HepG2 (cell line): ENCODE measurements around the gene APIP. TPM values are rescaled to one million over a fixed set of nuclear protein-coding genes. Genes with fewer than 3 reads are reported as not detected.

Source experiments
- BRD4 ChIP-seq: sonication (generic); formaldehyde crosslinking; IDR thresholded peaks from 2 replicates; pipeline ENCODE4 v1.4.0; 2020; ENCODE audit warnings: missing genetic modification reagents
- CENPX ChIP-seq: sonication (generic); formaldehyde crosslinking; IDR thresholded peaks from 2 replicates; pipeline ENCODE4 v1.9.0; 2021; ENCODE audit warnings: mild to moderate bottlenecking, missing genetic modification reagents, moderate library complexity
- CHD2 ChIP-seq: IDR thresholded peaks from 2 replicates; pipeline ENCODE4 v1.6.1; 2011; ENCODE audit warnings: low read depth, low read length, improper control_type of control experiment
- HNRNPK ChIP-seq: fragments of 200-400 bp; formaldehyde crosslinking; IDR thresholded peaks from 2 replicates; pipeline ENCODE4 v1.6.1; 2018; ENCODE audit warnings: low read length, low read depth, moderate library complexity, mild to moderate bottlenecking; ENCODE audit not compliant: poor library complexity, severe bottlenecking
- HNRNPL ChIP-seq: fragments of 200-400 bp; formaldehyde crosslinking; IDR thresholded peaks from 2 replicates; pipeline ENCODE4 v1.6.1; 2017; ENCODE audit warnings: mild to moderate bottlenecking, low read depth, low read length
- PPARG ChIP-seq: conservative IDR thresholded peaks from 2 replicates; pipeline ENCODE4 v1.6.1; 2016; ENCODE audit warnings: missing biosample characterization, missing genetic modification reagents
- RCOR2 ChIP-seq: IDR thresholded peaks from 2 replicates; pipeline ENCODE4 v1.6.1; 2016; ENCODE audit warnings: missing biosample characterization, missing genetic modification reagents
- SIN3A ChIP-seq: IDR thresholded peaks from 2 replicates; pipeline ENCODE4 v1.6.1; 2011; ENCODE audit warnings: low read depth, mild to moderate bottlenecking, control low read depth, low read length, borderline replicate concordance
- SRSF4 ChIP-seq: fragments of 200-400 bp; formaldehyde crosslinking; IDR thresholded peaks from one replicate; pipeline ENCODE4 v1.6.1; 2018; ENCODE audit warnings: mild to moderate bottlenecking, low read depth, low read length, moderate library complexity; ENCODE audit not compliant: poor library complexity, severe bottlenecking
- TBX2 ChIP-seq: sonication (generic); formaldehyde crosslinking; IDR thresholded peaks from 2 replicates; pipeline ENCODE4 v1.5.0; 2020; ENCODE audit warnings: missing genetic modification reagents, mild to moderate bottlenecking, borderline replicate concordance
- XRCC5 ChIP-seq: fragments of 200-400 bp; formaldehyde crosslinking; optimal IDR thresholded peaks from 2 replicates; pipeline ENCODE3; 2017; ENCODE audit warnings: mild to moderate bottlenecking, low read length
- ZNF234 ChIP-seq: sonication (generic); formaldehyde crosslinking; conservative IDR thresholded peaks from 2 replicates; pipeline ENCODE4 v1.5.1; 2020; ENCODE audit warnings: mild to moderate bottlenecking, missing genetic modification reagents
- ZNF543 ChIP-seq: sonication (generic); formaldehyde crosslinking; IDR thresholded peaks from 2 replicates; pipeline ENCODE4 v1.4.0; 2020; ENCODE audit warnings: mild to moderate bottlenecking, missing genetic modification reagents
- ZNF547 ChIP-seq: sonication (generic); formaldehyde crosslinking; IDR thresholded peaks from 2 replicates; pipeline ENCODE4 v1.5.1; 2020; ENCODE audit warnings: mild to moderate bottlenecking, missing genetic modification reagents
- ZNF563 ChIP-seq: sonication (generic); formaldehyde crosslinking; IDR thresholded peaks from 2 replicates; pipeline ENCODE4 v1.8.0; 2022; ENCODE audit warnings: mild to moderate bottlenecking, moderate library complexity, missing genetic modification reagents
- ZNF768 ChIP-seq: sonication (generic); formaldehyde crosslinking; IDR thresholded peaks from 2 replicates; pipeline ENCODE4 v1.4.0; 2020; ENCODE audit warnings: missing genetic modification reagents
- polyA plus RNA-seq, 8 experiments: library from polyadenylated mRNA; depleted of rRNA in 3 of 8; stranded (reverse) in 7 of 8; unstranded in 1 of 8; fragments of >200 nt; fragmentation: Illumina TruSeq in 4 of 8; extraction: Trizol in 4 of 8; gene quantifications; 2 replicates each; pipeline versions ENCODE4 v1.2.1 to v1.2.3, GENCODE V29; 2011 to 2016; ENCODE audit warnings: low read depth in 4 of 8, missing spikeins in 1 of 8, mixed read lengths in 1 of 8; ENCODE audit not compliant: insufficient read depth in 1 of 8
- total RNA-seq, 5 experiments: library from RNA; depleted of rRNA; stranded (reverse); fragments of >200 nt; fragmentation: Illumina TruSeq; extraction: Trizol; gene quantifications; 2 replicates each; pipeline ENCODE4 v1.2.3, GENCODE V29; 2016; ENCODE audit warnings: low read depth in 1 of 5
- TF ChIP-seq, protein P1 (sequence below): sonication (generic); formaldehyde crosslinking; IDR thresholded peaks from 2 replicates; pipeline ENCODE4 v1.4.0; 2020; ENCODE audit warnings: missing genetic modification reagents, mild to moderate bottlenecking, borderline replicate concordance
- TF ChIP-seq, protein P2 (sequence below): sonication (generic); formaldehyde crosslinking; IDR thresholded peaks from 2 replicates; pipeline ENCODE4 v1.5.0; 2020; ENCODE audit warnings: missing genetic modification reagents, mild to moderate bottlenecking, borderline replicate concordance
- TF ChIP-seq, protein P3 (sequence below): sonication (generic); formaldehyde crosslinking; IDR thresholded peaks from 2 replicates; pipeline ENCODE4 v1.5.0; 2020; ENCODE audit warnings: mild to moderate bottlenecking, missing genetic modification reagents, moderate library complexity
- TF ChIP-seq, protein P4 (sequence below): sonication (generic); formaldehyde crosslinking; IDR thresholded peaks from 2 replicates; pipeline ENCODE4 v1.5.1; 2020; ENCODE audit warnings: missing genetic modification reagents, mild to moderate bottlenecking, borderline replicate concordance

APIP gene
- total and polyA plus RNA-seq, 2 of the 13 experiments (the other 11 are each of a cell fraction or from before 2014, with no cell fraction given) = 16.9 to 31.0 TPM

DNA sequence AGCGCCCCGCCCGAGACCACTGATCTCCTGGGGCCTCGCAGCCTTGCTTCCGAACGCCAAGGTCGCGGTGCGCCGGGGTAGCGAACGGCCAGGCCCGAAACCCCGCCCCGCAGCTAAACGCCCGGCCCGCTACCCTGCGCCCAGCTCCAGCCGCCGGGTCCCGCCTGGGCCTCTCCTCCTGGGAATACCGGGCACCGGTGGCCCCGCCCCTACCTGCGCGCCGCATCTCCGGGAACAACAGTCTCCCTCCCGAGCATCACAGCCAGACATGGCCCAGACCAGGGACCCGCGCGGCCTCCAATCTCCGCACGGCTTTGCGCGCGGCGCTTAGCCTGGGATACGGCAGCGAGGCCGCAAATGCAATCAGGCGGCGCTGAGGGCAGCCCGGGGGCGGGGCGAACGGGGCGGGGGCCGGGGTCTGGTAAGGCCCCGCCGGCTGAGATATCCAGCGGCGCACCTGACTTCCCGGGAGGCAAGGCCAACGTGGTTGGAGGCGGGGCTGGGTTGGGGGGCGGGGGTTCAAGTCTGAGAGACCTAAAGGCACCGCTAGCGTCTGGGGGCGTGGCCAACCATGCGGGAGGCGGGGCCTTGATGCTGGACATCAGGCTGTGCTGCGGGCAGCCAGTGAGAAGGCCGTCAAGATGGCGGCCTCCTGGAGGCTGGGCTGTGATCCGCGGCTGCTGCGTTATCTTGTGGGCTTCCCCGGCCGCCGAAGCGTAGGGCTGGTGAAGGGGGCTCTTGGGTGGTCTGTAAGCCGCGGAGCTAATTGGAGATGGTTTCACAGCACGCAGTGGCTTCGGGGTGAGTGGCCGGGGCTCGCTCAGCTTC lies at the start of gene APIP, which contains the start of gene PDHX (continued):
- TF ChIP-seq BRD4 (CRISPR knock-in tag) (peak; percentile 48), SRSF4 (no peak), ZNF768 (CRISPR knock-in tag) (peak; percentile 72), TBX2 (CRISPR knock-in tag) (peak; percentile 87), HNRNPL (peak; percentile 44; the same call in 1 of the 2 replicates), SIN3A (peak; percentile 52; the same call in 1 of the 2 replicates), CHD2 (no peak), ZNF547 (peak; percentile 84; the same call in 1 of the 2 replicates), HNRNPK (peak; percentile 39), CENPX (no peak), RCOR2 (peak; percentile 37; the same call in 1 of the 2 replicates), ZNF543 (CRISPR knock-in tag) (peak; percentile 24; the same call in 1 of the 2 replicates), ZNF563 (CRISPR knock-in tag) (peak; percentile 71), ZNF234 (CRISPR knock-in tag) (peak; percentile 80; the same call in 1 of the 2 replicates), PPARG (CRISPR knock-in tag) (peak; percentile 45; the same call in 1 of the 2 replicates), XRCC5 (peak; percentile 27)
- TF ChIP-seq, protein P1, sequence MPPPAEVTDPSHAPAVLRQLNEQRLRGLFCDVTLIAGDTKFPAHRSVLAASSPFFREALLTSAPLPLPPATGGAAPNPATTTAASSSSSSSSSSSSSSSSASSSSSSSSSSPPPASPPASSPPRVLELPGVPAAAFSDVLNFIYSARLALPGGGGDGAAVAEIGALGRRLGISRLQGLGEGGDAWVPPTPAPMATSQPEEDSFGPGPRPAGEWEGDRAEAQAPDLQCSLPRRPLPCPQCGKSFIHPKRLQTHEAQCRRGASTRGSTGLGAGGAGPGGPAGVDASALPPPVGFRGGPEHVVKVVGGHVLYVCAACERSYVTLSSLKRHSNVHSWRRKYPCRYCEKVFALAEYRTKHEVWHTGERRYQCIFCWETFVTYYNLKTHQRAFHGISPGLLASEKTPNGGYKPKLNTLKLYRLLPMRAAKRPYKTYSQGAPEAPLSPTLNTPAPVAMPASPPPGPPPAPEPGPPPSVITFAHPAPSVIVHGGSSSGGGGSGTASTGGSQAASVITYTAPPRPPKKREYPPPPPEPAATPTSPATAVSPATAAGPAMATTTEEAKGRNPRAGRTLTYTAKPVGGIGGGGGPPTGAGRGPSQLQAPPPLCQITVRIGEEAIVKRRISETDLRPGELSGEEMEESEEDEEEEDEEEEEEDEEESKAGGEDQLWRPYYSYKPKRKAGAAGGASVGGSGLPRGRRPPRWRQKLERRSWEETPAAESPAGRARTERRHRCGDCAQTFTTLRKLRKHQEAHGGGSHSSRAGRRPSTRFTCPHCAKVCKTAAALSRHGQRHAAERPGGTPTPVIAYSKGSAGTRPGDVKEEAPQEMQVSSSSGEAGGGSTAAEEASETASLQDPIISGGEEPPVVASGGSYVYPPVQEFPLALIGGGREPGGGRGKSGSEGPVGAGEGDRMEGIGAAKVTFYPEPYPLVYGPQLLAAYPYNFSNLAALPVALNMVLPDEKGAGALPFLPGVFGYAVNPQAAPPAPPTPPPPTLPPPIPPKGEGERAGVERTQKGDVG (CRISPR knock-in tag) = 0 out of 2 replicates have a peak, but pooled peaks have one; percentile 47
- TF ChIP-seq, protein P2, sequence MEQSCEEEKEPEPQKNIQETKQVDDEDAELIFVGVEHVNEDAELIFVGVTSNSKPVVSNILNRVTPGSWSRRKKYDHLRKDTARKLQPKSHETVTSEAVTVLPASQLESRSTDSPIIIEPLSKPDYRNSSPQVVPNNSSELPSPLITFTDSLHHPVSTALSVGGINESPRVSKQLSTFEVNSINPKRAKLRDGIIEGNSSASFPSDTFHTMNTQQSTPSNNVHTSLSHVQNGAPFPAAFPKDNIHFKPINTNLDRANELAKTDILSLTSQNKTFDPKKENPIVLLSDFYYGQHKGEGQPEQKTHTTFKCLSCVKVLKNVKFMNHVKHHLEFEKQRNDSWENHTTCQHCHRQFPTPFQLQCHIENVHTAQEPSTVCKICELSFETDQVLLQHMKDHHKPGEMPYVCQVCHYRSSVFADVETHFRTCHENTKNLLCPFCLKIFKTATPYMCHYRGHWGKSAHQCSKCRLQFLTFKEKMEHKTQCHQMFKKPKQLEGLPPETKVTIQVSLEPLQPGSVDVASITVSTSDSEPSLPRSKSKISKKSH = peak; percentile 2; the same call in 1 of the 2 replicates
- TF ChIP-seq, protein P3, sequence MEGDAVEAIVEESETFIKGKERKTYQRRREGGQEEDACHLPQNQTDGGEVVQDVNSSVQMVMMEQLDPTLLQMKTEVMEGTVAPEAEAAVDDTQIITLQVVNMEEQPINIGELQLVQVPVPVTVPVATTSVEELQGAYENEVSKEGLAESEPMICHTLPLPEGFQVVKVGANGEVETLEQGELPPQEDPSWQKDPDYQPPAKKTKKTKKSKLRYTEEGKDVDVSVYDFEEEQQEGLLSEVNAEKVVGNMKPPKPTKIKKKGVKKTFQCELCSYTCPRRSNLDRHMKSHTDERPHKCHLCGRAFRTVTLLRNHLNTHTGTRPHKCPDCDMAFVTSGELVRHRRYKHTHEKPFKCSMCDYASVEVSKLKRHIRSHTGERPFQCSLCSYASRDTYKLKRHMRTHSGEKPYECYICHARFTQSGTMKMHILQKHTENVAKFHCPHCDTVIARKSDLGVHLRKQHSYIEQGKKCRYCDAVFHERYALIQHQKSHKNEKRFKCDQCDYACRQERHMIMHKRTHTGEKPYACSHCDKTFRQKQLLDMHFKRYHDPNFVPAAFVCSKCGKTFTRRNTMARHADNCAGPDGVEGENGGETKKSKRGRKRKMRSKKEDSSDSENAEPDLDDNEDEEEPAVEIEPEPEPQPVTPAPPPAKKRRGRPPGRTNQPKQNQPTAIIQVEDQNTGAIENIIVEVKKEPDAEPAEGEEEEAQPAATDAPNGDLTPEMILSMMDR (CRISPR knock-in tag) = no peak; the same call in 1 of the 2 replicates
- TF ChIP-seq, protein P4, sequence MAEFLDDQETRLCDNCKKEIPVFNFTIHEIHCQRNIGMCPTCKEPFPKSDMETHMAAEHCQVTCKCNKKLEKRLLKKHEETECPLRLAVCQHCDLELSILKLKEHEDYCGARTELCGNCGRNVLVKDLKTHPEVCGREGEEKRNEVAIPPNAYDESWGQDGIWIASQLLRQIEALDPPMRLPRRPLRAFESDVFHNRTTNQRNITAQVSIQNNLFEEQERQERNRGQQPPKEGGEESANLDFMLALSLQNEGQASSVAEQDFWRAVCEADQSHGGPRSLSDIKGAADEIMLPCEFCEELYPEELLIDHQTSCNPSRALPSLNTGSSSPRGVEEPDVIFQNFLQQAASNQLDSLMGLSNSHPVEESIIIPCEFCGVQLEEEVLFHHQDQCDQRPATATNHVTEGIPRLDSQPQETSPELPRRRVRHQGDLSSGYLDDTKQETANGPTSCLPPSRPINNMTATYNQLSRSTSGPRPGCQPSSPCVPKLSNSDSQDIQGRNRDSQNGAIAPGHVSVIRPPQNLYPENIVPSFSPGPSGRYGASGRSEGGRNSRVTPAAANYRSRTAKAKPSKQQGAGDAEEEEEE (CRISPR knock-in tag) = no peak
